Measurements from ENCODE around the gene USP14. TPM values are rescaled to one million over a fixed set of nuclear protein-coding genes. Genes with fewer than 3 reads are reported as not detected.
"Not testable (repeated sequence)": the region's sequence is repeated elsewhere in the genome, so short reads cannot be mapped to it uniquely, and the experiment has no call there.

Gene USP14
- total RNA-seq: 86.1 and 98.4 TPM in 2 replicates
- 9.9 and 13.2 TPM in 2 replicates for polyA plus RNA-seq
- 26.3 and 29.0 TPM in 2 replicates for polyA plus RNA-seq (2011; cell fraction: cytosol; rRNA removed)
- 34.1 and 51.2 TPM in 2 replicates for polyA plus RNA-seq (2011; cell fraction: nucleus; rRNA removed)
- 60.8 and 98.0 TPM in 2 replicates for polyA plus RNA-seq (2012)
- 15.7 and 17.9 TPM in 2 replicates for polyA minus RNA-seq
- polyA minus RNA-seq (2011; cell fraction: cytosol; rRNA and poly(A)+ RNA removed): 24.5 TPM
- 26.3 and 36.8 TPM in 2 replicates for polyA minus RNA-seq (2011; cell fraction: nucleus; rRNA and poly(A)+ RNA removed)
- percentile 94 among the genes with signal in this experiment for Bru-seq, nascent RNA
- BruChase-seq, experiment 1, labeled RNA remaining after a 6-hour chase: percentile 92 among the genes with signal in this experiment
- percentile 93 among the genes with signal in this experiment for BruChase-seq, experiment 2, labeled RNA remaining after a 2-hour chase
- long read RNA-seq, full-length matches to known transcripts: 239 of 281 reads
- long read RNA-seq, partial matches to known transcripts: 23 of 281 reads
- long read RNA-seq, other reads (novel, unspliced or antisense): 19 of 281 reads

DNA sequence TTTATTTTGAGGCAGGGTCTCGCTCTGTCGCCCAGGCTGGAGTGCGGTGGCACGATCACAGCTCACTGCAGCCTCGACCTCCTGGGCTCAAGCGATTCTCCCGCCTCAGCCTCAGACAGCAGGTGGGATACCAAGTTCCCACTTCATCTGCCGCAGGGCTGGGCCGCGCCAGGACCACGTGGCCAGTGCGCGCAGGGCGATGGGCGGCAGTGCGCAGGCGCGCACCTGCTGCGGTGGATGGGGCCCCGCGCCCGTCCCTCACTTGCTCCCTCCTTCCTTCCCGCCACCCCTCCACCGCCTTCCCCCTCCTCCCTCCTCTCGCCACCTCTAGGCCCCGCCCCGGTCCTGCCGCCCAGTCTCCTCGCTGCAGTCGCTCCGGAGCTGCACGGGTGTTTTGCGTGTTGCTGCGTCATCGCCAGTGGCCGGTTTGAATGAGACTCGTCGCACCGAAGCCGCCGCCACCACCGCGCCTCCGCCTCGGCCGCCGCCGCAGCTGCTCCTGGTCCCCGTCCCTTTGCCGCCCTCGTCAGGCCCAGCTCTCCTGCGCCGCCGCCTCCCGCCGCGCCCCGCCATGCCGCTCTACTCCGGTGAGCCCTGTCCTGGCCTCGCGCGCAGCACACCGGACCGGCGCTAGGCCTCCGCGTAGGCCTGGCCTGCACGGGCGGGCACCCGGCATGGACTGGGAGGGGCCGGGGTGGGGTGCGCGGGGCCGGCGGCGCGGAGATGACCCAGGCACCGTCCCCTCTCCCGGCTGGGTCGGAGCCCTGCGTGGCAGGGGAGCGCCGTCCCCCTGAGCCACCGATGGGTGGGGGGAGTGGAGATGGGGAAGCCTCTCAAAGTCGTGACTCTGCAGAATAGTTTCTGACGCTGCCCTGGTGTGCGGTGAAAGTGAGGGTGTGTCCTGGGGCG lies at the start of gene USP14:
USP14 (plus strand) TSS at position 430 of the 909 bp plus-strand sequence; CDS start at position 572, 142 bp downstream.
- H3K79me2 ChIP-seq (ENCODE audit: control insufficient read depth, insufficient read depth, low read length): peaks cover 48% of the 10 kb centered on the region
- H3K27ac ChIP-seq (ENCODE audit: insufficient read depth, low read depth, low read length): peak within 1 kb of the TSS; percentile 34
- DNase-seq (ENCODE audit: low read depth, low spot score) (peak; percentile 98), FAIRE-seq (peak; percentile 87)
- H3K4me3 ChIP-seq (replicated peaks in 1 of 3; ENCODE audit: insufficient read depth in 1 of 3, low read depth in 1 of 3, low read length in 3 of 3): peak within 1 kb of the TSS; percentile 64 to 100 (median 81)
- H2AFZ ChIP-seq (ENCODE audit: low read depth, low read length): peak within 1 kb of the TSS; percentile 74
- no peaks in the 10 kb centered on the region for H3K36me3 ChIP-seq (ENCODE audit: control insufficient read depth in 2 of 2, extremely low read depth in 1 of 2, insufficient read depth in 2 of 2, low read length in 2 of 2)
- peaks cover 5% of the 10 kb centered on the region for H4K20me1 ChIP-seq (replicated peaks; ENCODE audit: control insufficient read depth, extremely low read depth, insufficient read depth, low read length)
- ChIA-PET CTCF (interaction anchor here (0.6 to 0.9 kb wide), 2 partner anchors 12 to 466 kb away, joined by 3 read pairs; no protein-coding TSS in a partner anchor), POLR2A (interaction anchor here (0.7 kb wide), 2 partner anchors 9 to 12 kb away, joined by 7 to 9 read pairs; no protein-coding TSS in a partner anchor)
- peak within 1 kb of the TSS; percentile 74 for H3K9ac ChIP-seq (replicated peaks; ENCODE audit: extremely low read depth, insufficient read depth, low read length)
- no peaks in the 10 kb centered on the region for H3K9me1 ChIP-seq (replicated peaks; ENCODE audit: control insufficient read depth, extremely low read depth, insufficient read depth, low read length)
- H3K4me1 ChIP-seq (ENCODE audit: control insufficient read depth, extremely low read depth, insufficient read depth, low read length): peaks cover 13% of the 10 kb centered on the region
- peaks cover 0 to 1% of the 10 kb centered on the region in 2 experiments for H3K27me3 ChIP-seq (ENCODE audit: control insufficient read depth in 2 of 2, insufficient read depth in 2 of 2, low read length in 2 of 2)
- dilution Hi-C loops (cut with MboI; ENCODE audit: extremely low pct_ligation_motif_present, low sequenced_read_pairs): no loop called here
- H3K4me2 ChIP-seq (ENCODE audit: insufficient read depth, low read length): peak within 1 kb of the TSS; percentile 90
- TF ChIP-seq MYC (IDR thresholded peaks at IDR 0.05; ENCODE audit: low read depth, low read length) (peak; percentile 72), FOS (IDR thresholded peaks at IDR 0.05; ENCODE audit: borderline replicate concordance, insufficient read depth, low read length) (no peak), POLR2A (IDR thresholded peaks at IDR 0.05; ENCODE audit: low read depth, low read length) (peak; percentile 54), GATA2 (IDR thresholded peaks at IDR 0.05; ENCODE audit: insufficient read depth, insufficient read length, low read depth, low read length) (no peak), CTCF (IDR thresholded peaks at IDR 0.05; ENCODE audit: extremely low read depth in 1 of 2, insufficient read depth in 1 of 2, low read depth in 1 of 2, low read length in 2 of 2) (no peak), JUN (IDR thresholded peaks at IDR 0.05; ENCODE audit: borderline replicate concordance, insufficient read depth, insufficient read length, low read depth) (no peak), POLR2AphosphoS5 (IDR thresholded peaks at IDR 0.05; ENCODE audit: insufficient read depth, low read depth, low read length) (peak; percentile 72), EZH2 (IDR thresholded peaks at IDR 0.05; ENCODE audit: borderline replicate concordance, low read depth, low read length, severe bottlenecking) (no peak)
- TF ChIP-seq, protein P1, sequence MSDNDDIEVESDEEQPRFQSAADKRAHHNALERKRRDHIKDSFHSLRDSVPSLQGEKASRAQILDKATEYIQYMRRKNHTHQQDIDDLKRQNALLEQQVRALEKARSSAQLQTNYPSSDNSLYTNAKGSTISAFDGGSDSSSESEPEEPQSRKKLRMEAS (IDR thresholded peaks at IDR 0.05; ENCODE audit: insufficient read depth, insufficient read length): peak; percentile 97
- intact Hi-C loops (cut with micrococcal nuclease): loop anchor here (1.0 kb wide), 1 partner anchor 110 kb away; the partner anchor contains the start of gene THOC1
- no peaks in the 10 kb centered on the region for H3K9me3 ChIP-seq (replicated peaks; ENCODE audit: control insufficient read depth, insufficient read depth, low read length)
- no TSS peak for BruUV-seq (replicated peaks)

DNA sequence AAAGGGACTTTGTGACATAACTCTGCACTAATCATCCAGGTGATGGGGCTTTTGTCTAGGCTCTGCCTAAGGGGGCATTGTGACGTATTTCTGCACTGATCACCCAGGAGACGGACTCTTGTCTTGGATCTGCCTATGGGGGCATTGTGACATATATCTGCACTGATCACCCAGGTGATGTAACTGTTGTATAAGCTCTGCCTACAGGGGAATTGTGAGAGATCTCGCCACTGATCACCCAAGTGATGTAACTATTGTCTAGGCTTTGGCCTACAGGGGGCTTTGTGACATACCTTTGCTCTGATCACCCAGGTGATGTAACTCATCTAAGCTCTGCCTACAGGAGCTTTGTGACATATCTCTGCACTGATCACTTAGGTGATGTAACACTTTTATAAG lies 49.7 kb upstream of the USP14 start:
- H4K20me1 ChIP-seq (replicated peaks; ENCODE audit: control insufficient read depth, extremely low read depth, insufficient read depth, low read length); intact Hi-C loops (cut with micrococcal nuclease); H3K9me1 ChIP-seq (replicated peaks; ENCODE audit: control insufficient read depth, extremely low read depth, insufficient read depth, low read length); H3K4me2 ChIP-seq (ENCODE audit: insufficient read depth, low read length); H3K4me3 ChIP-seq (replicated peaks in 1 of 3; ENCODE audit: insufficient read depth in 1 of 3, low read depth in 1 of 3, low read length in 3 of 3); FAIRE-seq; H3K4me1 ChIP-seq (ENCODE audit: control insufficient read depth, extremely low read depth, insufficient read depth, low read length); H3K27ac ChIP-seq (ENCODE audit: insufficient read depth, low read depth, low read length); H3K79me2 ChIP-seq (ENCODE audit: control insufficient read depth, insufficient read depth, low read length); H2AFZ ChIP-seq (ENCODE audit: low read depth, low read length); POLR2A ChIA-PET; dilution Hi-C loops (cut with MboI; ENCODE audit: extremely low pct_ligation_motif_present, low sequenced_read_pairs); H3K9me3 ChIP-seq (replicated peaks; ENCODE audit: control insufficient read depth, insufficient read depth, low read length); H3K27me3 ChIP-seq (ENCODE audit: control insufficient read depth in 2 of 2, insufficient read depth in 2 of 2, low read length in 2 of 2); DNase-seq (ENCODE audit: low read depth, low spot score); BruUV-seq (replicated peaks); H3K36me3 ChIP-seq (ENCODE audit: control insufficient read depth in 2 of 2, extremely low read depth in 1 of 2, insufficient read depth in 2 of 2, low read length in 2 of 2); CTCF ChIA-PET; H3K9ac ChIP-seq (replicated peaks; ENCODE audit: extremely low read depth, insufficient read depth, low read length): not testable (repeated sequence)
